ENCODE results near the gene TDRD12. TPM values are rescaled to one million over a fixed set of nuclear protein-coding genes. Genes with fewer than 3 reads are reported as not detected.

TDRD12 gene
- total RNA-seq, 3 donors from 2014 or later (not counting 1 experiment from before 2014, with no cell fraction given): 0.13 to 0.45 TPM; not detected in 1

DNA sequence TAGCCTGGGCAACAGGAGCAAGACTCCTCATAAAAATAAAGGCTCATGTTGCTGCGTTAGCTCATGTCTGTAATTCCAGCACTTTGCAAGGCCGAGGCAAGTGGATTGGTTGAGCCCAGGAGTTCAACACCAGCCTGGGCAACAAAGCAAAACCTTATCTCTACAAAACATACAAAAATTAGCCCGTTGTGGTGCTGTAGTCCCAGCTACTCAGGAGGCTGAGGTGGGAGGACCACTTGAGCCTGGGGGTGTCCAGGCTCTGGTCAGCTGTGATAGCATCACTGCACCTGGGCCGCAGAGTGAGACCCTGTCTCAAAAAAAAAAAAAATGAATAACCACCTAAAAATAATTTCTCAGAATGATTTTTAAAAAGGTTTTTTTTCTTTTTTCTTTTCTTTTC, 31.9 kb upstream of the TDRD12 start:
- Mint-ChIP-seq H3K9me3 (no peaks in the 10 kb centered on the region), H3K4me1 (peaks cover 13% of the 10 kb centered on the region in 2 donors), H3K27ac (no peak overlapping the region), H3K36me3 (no peaks in the 10 kb centered on the region), H3K27me3 (ENCODE audit: low read depth in 2 of 2) (no peaks in the 10 kb centered on the region), H3K4me3 (no peak overlapping the region)
- Histone ChIP-seq H3K4me1 (ENCODE audit: control insufficient read depth, insufficient read depth, low read length) (peaks cover 21% of the 10 kb centered on the region), H3K27me3 (ENCODE audit: control insufficient read depth, insufficient read depth, low read length) (no peaks in the 10 kb centered on the region), H3K9me3 (ENCODE audit: control insufficient read depth, insufficient read depth, low read length) (no peaks in the 10 kb centered on the region), H3K4me3 (ENCODE audit: low read length) (no peak overlapping the region), H3K27ac (ENCODE audit: low read length) (no peak overlapping the region), H3K36me3 (ENCODE audit: control insufficient read depth, insufficient read depth, low read length) (peaks cover 3% of the 10 kb centered on the region)
- DNase-seq (no peak), ATAC-seq (no peak)
- intact Hi-C loops (cut with micrococcal nuclease): no loop called here
- 87% methylated on average over 3 of the region's 4 CpGs for WGBS (ENCODE audit: insufficient coverage)
- TF ChIP-seq, protein P1, sequence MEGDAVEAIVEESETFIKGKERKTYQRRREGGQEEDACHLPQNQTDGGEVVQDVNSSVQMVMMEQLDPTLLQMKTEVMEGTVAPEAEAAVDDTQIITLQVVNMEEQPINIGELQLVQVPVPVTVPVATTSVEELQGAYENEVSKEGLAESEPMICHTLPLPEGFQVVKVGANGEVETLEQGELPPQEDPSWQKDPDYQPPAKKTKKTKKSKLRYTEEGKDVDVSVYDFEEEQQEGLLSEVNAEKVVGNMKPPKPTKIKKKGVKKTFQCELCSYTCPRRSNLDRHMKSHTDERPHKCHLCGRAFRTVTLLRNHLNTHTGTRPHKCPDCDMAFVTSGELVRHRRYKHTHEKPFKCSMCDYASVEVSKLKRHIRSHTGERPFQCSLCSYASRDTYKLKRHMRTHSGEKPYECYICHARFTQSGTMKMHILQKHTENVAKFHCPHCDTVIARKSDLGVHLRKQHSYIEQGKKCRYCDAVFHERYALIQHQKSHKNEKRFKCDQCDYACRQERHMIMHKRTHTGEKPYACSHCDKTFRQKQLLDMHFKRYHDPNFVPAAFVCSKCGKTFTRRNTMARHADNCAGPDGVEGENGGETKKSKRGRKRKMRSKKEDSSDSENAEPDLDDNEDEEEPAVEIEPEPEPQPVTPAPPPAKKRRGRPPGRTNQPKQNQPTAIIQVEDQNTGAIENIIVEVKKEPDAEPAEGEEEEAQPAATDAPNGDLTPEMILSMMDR (IDR thresholded peaks at IDR 0.05): no peak

DNA sequence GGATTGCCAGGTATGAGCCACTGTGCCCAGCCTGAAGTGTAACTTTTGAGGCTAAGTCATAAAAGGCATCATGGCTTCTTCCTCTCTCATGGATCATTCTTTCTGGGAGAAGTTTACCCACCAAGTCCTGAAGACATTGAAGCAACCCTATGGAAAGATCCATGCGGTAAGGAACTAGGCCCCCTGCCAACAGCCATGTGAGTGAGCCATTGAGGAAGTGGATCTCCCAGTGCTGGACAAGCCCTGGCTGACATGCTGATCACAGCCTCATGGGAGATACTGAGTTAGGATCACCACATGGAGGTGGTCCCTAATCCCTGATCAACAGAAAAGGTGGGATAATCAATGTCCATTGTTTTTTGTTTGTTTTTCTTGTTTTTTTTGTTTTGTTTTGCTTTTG, 31.3 kb upstream of the TDRD12 start:
- DNase-seq (no peak), ATAC-seq (no peak)
- no peak overlapping the region for H3K27ac ChIP-seq (ENCODE audit: low read length)
- WGBS (ENCODE audit: insufficient coverage): 92% methylated on average over 1 of the region's 1 CpG
- peaks cover under 1% of the 10 kb centered on the region for H3K9me3 ChIP-seq (ENCODE audit: control insufficient read depth, insufficient read depth, low read length)
- H3K4me1 Mint-ChIP-seq: peaks cover 19% of the 10 kb centered on the region in 2 donors
- no peak overlapping the region for H3K4me3 Mint-ChIP-seq
- peaks cover 27% of the 10 kb centered on the region for H3K4me1 ChIP-seq (ENCODE audit: control insufficient read depth, insufficient read depth, low read length)
- H3K27me3 ChIP-seq (ENCODE audit: control insufficient read depth, insufficient read depth, low read length): no peaks in the 10 kb centered on the region
- H3K36me3 ChIP-seq (ENCODE audit: control insufficient read depth, insufficient read depth, low read length): peaks cover 3% of the 10 kb centered on the region
- H3K36me3 Mint-ChIP-seq: no peaks in the 10 kb centered on the region
- no peak overlapping the region for H3K4me3 ChIP-seq (ENCODE audit: low read length)
- intact Hi-C loops (cut with micrococcal nuclease): no loop called here
- H3K9me3 Mint-ChIP-seq: peaks cover 0 to 2% of the 10 kb centered on the region in 2 donors
- H3K27me3 Mint-ChIP-seq (ENCODE audit: low read depth in 2 of 2): no peaks in the 10 kb centered on the region
- TF ChIP-seq, protein P1 (IDR thresholded peaks at IDR 0.05): no peak
- no peak overlapping the region for H3K27ac Mint-ChIP-seq

DNA sequence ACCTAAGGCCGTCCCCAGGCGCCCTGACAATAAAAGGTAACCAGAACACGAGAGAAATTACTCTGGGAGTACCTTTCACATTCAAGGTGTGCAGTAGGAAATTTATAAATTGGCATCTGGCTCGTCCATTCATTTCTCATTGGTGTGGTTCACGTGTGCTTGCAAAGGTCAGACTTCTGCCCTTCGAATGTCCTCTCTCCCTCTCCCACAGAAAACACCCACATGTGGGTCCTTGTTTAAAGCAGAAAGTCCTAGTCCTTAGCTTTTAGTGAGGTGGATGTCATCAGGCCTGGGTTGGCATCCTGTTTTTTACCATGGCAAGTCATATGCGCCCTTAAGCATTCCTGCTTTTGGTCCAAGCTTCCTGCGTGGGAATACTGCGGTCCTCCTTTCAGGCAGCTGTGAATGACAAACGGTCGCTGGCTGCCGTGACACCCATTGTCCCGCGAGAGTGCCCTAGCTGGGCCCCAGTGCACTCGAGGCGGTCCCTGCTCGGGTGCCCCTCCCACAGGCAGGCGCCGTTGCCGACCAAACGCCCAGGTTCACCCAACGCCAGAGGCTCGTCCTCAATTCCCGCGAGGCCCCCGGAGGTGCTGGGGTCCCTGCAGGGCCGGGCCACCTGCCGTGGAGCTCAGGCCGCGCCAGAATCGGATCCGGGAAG, 28.1 kb upstream of the TDRD12 start, which contains the start of gene NUDT19:
TSS of gene NUDT19 (plus strand) at position 531 of the 661 bp plus-strand sequence. CDS start 140 bp downstream, outside the sequence.
- ATAC-seq: peak; percentile 72 to 77 (median 76)
- Mint-ChIP-seq H3K27me3 (ENCODE audit: low read depth in 2 of 2) (no peaks in the 10 kb centered on the region), H3K9me3 (peaks cover 0 to 3% of the 10 kb centered on the region in 2 donors), H3K4me1 (peaks cover 49% of the 10 kb centered on the region in 2 donors), H3K36me3 (no peaks in the 10 kb centered on the region), H3K4me3 (peak within 1 kb of the TSS; percentile 94), H3K27ac (peak within 1 kb of the TSS; percentile 88 to 90)
- peak; percentile 59 to 82 for DNase-seq
- Histone ChIP-seq H3K27ac (ENCODE audit: low read length) (peak within 1 kb of the TSS; percentile 57), H3K27me3 (ENCODE audit: control insufficient read depth, insufficient read depth, low read length) (no peaks in the 10 kb centered on the region), H3K9me3 (ENCODE audit: control insufficient read depth, insufficient read depth, low read length) (peaks cover 5% of the 10 kb centered on the region), H3K4me1 (ENCODE audit: control insufficient read depth, insufficient read depth, low read length) (peaks cover 49% of the 10 kb centered on the region), H3K36me3 (ENCODE audit: control insufficient read depth, insufficient read depth, low read length) (peaks cover 3% of the 10 kb centered on the region), H3K4me3 (ENCODE audit: low read length) (peak within 1 kb of the TSS; percentile 55)
- intact Hi-C loops (cut with micrococcal nuclease): loop anchor here (2.0 kb wide), 1 partner anchor 55 kb away; no protein-coding TSS in a partner anchor
- TF ChIP-seq, protein P1 (IDR thresholded peaks at IDR 0.05): no peak
- WGBS (ENCODE audit: insufficient coverage): 11% methylated on average over 30 of the region's 32 CpGs
